GM19240 (cell line): ENCODE data around the gene FBXL13.
"Not testable (repeated sequence)": the region's sequence is repeated elsewhere in the genome, so short reads cannot be mapped to it uniquely, and the experiment has no call there.

Experiments used
- DNase-seq: peaks from one replicate; pipeline ENCODE4 v3.0.0; 2011; ENCODE audit warnings: low spot score; ENCODE audit not compliant: insufficient read length

FBXL13 gene

GRCh38 chr7:102985176-102985783 lies 89.3 kb downstream of the FBXL13 start:
- DNase-seq = no peak

- no peak for DNase-seq
Measured at GRCh38 chr7:102983602-102984001, 91.0 kb downstream of the FBXL13 start.

DNA sequence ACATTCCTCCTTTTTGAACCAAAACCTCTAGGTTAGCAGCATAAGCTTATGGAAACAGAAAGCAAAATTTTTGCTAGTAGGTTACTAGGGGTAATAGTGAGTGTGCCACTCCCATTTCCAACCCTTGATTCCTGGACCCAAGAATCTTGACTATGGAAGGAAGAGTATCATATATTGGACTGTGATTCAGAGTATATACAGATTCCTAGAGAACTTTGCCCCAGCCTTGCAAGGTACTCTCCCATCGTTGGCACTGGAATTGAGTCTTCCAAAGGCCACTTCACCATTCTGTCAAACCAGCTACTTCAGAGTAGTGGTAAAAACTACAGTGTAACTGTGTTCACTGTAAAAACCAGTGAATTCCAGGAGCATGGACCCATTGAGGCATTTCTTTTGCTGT lies 92.4 kb downstream of the FBXL13 start:
- no peak for DNase-seq

DNA sequence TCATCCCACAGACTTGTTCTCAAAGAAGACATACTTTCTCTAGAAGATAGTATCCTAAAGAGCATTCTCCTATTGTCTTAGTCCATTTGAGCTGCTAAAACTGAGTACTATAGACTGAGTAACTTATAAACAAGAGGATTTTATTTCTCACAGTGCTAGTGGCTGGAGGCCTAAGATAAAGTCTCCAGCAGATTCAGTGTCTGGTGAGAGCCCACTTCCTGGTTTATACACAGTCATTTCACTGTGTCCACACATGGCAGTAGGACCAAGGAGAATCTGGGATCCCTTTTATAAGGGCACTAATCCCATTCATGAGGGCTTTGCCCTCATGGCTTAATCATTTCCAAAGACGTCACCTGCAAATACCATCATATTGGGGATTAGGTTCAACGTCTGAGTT lies 93.1 kb downstream of the FBXL13 start:
- no peak for DNase-seq

DNA sequence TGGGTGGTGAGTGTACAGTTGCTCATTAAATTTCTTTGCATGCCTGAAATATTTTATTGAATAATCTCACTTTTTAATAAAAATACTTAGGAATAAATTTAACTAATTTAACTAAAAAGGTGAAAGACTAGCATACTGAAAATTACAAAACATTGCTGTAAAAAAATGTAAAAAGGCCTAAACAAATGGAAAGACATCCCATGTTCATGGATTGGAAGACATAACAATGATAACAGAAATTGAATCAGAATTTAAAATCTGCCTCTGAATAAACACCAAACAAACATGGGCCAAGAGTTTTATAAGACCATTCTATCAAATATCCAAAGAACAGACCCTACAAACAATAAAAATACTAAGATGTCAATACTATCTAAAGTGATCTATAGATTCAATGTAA lies 94.9 kb downstream of the FBXL13 start:
- DNase-seq = no peak

- no peak for DNase-seq
Measured at GRCh38 chr7:102978284-102978683, 96.3 kb downstream of the FBXL13 start.

- DNase-seq = not testable (repeated sequence)
Measured at GRCh38 chr7:102977586-102977985, 97.0 kb downstream of the FBXL13 start.

GRCh38 chr7:102976493-102976892 lies 98.1 kb downstream of the FBXL13 start:
- no peak for DNase-seq

- no peak for DNase-seq
Measured at GRCh38 chr7:102975854-102976253, 98.7 kb downstream of the FBXL13 start.

GRCh38 chr7:102974366-102975236 lies 100.0 kb downstream of the FBXL13 start:
- DNase-seq = no peak

GRCh38 chr7:102973096-102973802 lies 101.3 kb downstream of the FBXL13 start:
- DNase-seq = no peak

DNA sequence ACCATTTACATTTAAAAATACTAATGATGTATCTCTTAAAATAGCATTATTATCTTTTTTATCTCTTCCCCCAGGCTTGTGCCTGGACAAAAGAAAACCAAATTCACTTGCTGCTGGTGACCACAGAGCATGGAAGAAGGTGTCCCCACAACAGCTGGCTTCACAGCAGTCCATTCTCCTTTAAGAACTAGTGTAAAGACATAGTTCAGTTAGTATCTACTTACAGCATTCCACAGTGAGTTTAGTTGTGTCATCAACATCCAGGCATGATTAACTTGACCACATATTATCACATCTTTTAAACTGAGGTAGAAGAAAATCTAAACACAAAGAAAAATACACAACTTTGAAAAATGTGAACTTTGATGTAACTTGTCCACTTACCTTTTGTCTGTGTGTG lies 106.8 kb downstream of the FBXL13 start:
- DNase-seq = no peak

DNA sequence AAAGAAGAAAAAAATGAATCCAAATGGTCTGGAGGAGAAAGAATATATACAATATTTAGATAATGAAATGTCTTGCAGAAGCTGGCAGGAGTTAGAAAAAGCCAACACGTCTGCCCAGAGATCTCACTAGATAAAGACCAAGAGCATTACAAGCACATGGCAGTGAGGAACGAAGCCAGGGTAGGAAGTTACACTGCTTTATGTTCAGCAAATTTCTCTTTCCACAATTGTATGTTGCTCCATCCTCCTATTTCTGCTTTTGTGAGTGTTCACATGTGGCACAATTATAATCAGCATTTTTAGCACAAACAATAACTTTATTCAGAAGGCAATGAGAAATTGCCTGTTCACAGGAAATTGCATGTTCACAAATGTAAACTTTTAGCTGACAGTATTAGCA lies 108.1 kb downstream of the FBXL13 start:
- DNase-seq = no peak

DNA sequence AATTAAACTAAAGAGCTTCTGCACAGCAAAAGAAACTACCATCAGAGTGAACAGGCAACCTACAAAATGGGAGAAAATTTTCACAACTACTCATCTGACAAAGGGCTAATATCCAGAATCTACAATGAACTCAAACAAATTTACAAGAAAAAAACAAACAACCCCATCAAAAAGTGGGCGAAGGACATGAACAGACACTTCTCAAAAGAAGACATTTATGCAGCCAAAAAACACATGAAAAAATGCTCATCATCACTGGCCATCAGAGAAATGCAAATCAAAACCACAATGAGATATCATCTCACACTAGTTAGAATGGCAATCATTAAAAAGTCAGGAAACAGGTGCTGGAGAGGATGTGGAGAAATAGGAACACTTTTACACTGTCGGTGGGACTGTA lies 112.6 kb downstream of the FBXL13 start:
- not testable (repeated sequence) for DNase-seq

- DNase-seq = not testable (repeated sequence)
Measured at GRCh38 chr7:102958004-102958403, 116.6 kb downstream of the FBXL13 start.

DNA sequence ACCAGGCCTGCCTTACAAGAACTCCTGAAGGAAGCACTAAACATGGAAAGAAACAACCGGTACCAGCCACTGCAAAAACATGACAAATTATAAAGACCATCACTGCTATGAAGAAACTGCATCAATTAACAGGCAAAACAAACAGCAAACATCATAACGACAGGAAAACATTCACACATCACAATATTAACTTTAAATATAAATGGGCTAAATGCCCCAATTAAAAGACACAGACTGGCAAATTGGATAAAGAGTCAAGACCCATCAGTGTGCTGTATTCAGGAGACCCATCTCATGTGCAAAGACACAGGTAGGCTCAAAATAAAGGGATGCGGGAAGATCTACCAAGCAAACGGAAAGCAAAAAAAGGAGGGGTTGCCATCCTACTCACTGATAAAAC lies 120.2 kb downstream of the FBXL13 start:
- not testable (repeated sequence) for DNase-seq

DNA sequence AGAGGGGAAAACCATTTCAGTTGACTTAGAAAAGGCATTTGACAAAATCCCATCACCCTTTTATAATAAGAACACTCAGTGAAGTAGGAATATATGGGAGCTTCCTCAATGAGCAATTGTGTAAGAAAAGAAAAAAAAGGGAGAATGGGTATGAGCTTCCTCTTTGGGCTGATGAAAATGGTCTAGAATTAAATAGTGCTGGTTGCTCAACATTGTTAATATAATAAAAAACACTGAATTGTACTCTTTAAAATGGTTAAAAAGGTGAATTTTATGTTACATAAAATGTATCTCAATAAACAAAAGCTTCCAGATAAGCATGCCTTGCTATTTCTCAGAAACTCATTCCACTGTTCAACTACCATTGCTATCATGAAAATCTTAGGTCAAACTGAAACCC lies 121.2 kb downstream of the FBXL13 start:
- no peak for DNase-seq

GRCh38 chr7:102951839-102952238 lies 122.8 kb downstream of the FBXL13 start:
- no peak for DNase-seq

- no peak for DNase-seq
Measured at GRCh38 chr7:102944241-102944640, 130.4 kb downstream of the FBXL13 start.

DNA sequence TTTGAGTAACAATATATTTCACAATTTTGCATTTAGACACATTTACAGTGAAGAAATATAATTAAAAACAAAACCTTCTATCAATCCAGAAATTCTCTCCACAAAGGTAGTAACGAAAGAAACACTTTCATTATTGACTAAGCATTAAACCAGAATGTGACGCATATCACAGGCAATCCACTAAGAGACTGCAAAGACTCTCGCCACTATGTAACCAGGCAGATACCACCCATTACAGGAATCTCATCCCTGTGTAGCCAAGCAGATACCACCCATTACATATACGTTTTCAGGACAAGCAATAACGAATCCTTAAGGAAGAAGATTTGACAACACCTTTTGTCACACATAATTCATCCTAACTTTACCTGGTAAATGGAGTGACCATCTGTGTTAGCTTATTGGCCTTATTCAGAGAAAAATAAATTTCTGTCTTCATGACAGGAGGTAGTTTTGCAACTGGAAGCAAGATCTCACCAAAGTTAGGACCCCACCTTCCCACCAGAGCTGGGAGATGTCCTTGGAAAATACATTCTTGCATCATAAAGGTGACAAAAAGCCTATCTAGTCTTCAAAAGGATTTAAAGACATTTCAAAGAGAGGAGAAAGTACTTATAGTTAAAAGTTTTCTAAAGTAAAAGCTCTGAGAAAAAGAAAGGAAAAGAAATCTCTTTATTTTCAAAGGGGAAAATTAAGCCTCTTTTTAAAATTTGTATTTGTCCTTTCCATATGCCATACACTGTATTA lies 131.0 kb downstream of the FBXL13 start:
- DNase-seq = no peak

- no peak for DNase-seq
Measured at GRCh38 chr7:102942868-102943267, 131.7 kb downstream of the FBXL13 start.
